GM19397 (cell line): Measurements from ENCODE around the gene TMEM225.
"Not testable (repeated sequence)": the region's sequence is repeated elsewhere in the genome, so short reads cannot be mapped to it uniquely, and the experiment has no call there.

Source experiments
- ATAC-seq: cut with Tn5 transposase; IDR thresholded peaks from one replicate; pipeline ENCODE4 v1.9.1; 2021; ENCODE audit warnings: mild to moderate bottlenecking, moderate library complexity; ENCODE audit not compliant: unreplicated experiment

Gene TMEM225

GRCh38 chr11:123885570-123885969 lies at the start of gene TMEM225:
TSS of gene TMEM225 (minus strand) at chr11:123885670. CDS start at chr11:123885425, 245 bp downstream.
- no peak for ATAC-seq

GRCh38 chr11:123924027-123924426 lies 38.6 kb upstream of the TMEM225 start:
- no peak for ATAC-seq

DNA sequence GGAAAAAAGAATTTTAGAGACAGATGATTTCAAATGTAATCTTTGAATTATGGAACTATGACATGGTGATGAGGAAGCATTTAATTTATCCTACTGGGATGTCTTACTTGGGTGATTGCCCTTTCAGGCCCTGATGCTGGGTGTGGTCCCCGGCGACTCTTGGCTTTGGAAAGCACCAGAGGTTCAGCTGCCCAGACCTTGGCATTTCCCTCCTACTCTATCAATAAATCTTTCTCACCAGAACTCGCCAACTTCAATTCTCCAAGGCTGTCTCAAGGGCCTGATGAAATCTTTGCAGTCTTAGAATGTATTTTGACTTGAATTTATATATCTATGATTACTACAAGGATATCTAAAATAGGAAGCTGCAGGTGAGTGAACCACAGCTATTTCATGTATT lies 35.5 kb upstream of the TMEM225 start:
- no peak for ATAC-seq

- ATAC-seq: no peak
Measured at GRCh38 chr11:123905826-123906225, 20.4 kb upstream of the TMEM225 start.

GRCh38 chr11:123904932-123905331 lies 19.5 kb upstream of the TMEM225 start:
- no peak for ATAC-seq

DNA sequence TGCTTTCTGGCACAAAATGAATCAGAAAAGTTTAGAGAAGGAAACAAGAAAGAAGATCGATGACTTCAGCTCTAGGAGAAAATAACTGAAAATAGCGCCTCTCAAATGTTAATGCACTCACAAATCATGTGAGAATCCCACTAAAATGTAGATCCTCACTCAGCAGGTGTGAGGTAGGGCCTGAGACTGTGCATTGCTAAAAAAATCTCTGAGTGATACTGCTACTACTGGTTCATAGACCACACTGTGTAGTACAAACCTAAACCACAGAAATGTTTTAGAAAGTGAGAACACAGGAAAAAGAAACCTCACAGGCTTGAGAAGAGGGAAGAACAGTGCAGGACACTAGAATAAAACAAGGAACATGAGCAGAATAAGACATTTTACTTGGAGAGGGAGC lies 18.5 kb upstream of the TMEM225 start:
- ATAC-seq: no peak

DNA sequence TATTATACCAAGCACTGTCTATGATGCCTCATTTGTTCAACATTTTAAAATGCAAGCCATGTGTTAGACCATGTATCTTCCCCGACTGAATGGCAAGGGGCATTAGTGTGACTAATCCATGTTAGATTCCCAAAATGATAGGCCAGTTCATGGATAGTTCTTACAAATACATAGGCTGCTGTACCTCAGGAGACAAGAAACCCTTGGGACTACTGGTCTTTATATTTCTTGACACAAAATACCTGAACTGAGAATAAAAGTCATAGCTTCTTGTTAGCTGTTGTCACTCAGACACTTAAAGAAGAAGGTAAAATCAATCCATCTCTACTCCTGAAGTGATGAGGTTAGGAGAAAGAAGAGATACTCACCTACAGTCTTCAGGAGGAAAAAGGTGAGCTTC lies 16.4 kb upstream of the TMEM225 start, which contains the start of gene OR8D4:
TSS of gene OR8D4 (plus strand) at position 301 of the 400 bp plus-strand sequence. CDS start 4,265 bp downstream, outside the sequence.
- no peak for ATAC-seq

GRCh38 chr11:123899792-123900191 lies 14.3 kb upstream of the TMEM225 start:
- ATAC-seq: no peak

GRCh38 chr11:123892031-123892430 lies 6.6 kb upstream of the TMEM225 start:
- ATAC-seq: no peak

DNA sequence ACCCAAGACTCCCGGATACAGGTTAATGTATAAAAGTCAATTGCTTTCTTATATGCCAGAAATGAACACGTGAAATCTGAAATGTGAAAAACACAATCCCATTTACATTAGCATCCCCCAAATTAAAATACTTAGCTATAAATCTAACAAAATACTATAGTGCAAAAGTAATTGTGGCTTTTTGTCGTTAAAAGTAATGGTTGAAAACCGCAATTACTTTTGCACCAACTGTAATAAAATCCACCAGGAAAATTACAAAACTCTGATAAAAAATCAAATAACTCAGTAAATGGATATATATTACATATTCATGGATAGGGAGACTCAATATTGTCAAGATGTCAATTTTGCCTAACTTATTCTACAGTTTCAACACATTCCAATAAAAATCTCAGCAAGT lies 4.6 kb downstream of the TMEM225 start:
- ATAC-seq: no peak

DNA sequence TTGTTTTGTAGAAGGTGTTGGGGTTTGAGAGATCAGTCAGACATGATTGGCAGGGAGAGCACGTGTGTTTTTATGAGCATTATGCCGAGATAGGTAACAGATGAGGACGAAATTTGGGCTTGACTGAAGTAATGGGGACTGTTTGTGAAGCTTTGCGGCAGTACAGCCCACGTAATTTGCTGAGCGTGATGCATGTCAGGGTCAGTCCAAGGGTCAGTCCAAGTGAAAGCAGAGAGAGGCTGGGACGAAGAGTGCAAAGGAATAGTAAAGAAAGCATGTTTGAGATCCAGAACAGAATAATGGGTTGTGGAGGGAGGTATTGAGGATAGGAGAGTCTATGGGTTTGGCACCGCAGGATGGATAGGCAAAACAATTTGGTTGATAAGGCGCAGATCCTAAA lies 17.7 kb downstream of the TMEM225 start:
- not testable (repeated sequence) for ATAC-seq

- ATAC-seq: not testable (repeated sequence)
Measured at GRCh38 chr11:123865293-123865692, 20.2 kb downstream of the TMEM225 start.

DNA sequence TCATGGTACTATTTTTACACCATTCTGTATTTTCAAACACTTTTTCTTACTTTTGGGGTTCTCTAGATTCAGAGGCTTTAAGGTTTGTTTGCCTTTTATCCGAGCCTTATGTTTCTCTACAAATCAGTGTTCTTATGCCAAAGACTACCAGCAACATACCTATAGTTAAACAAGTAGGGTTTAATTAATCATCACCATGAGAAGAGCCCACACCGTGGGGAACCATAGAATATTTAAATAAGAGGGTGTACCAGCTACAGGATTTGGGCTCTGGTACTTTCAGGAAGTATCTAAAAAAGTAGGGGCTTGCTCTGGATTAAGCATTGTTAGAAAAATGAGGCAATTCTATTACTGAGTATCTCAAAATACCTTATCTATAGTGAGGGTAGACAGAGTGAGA lies 25.7 kb downstream of the TMEM225 start:
- ATAC-seq: no peak

DNA sequence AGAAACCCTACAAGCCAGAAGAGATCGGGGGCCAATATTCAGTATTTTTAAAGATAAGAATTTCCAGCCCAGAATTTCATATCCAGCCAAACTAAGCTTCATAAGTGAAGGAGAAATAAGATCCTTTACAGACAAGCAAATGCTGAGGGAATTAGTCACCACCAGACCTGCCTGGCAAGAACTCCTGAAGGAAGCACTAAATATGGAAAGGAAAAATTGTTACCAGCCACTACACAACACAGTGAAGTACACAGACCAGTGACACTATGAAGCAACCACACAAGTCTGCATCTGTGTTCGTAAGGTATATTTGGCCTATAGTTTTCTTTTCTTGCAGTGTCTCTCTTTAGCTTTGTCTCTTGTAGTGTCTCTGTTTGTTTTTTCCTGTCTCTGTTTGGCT lies 29.0 kb downstream of the TMEM225 start:
- ATAC-seq: no peak

- no peak for ATAC-seq
Measured at GRCh38 chr11:123853038-123853437, 32.4 kb downstream of the TMEM225 start.

DNA sequence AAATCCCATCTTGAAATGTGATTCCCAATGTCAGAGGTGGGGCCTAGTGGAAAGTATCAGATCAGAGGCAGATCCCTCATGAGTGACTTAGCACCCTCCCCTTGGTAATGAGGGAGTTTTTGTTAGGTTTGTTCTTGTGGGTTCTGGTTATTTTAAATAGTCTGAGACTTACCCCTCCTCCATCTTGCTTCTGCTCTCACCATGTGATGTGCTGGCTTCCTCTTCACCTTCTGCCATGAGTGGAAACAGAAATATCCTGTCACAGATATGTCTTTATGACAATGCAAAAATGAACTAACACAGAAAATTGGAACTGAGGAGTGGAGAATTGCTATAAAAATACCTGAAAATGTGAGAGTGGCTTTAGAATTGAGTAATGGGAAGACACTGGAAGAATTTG lies 33.1 kb downstream of the TMEM225 start:
- ATAC-seq: no peak

DNA sequence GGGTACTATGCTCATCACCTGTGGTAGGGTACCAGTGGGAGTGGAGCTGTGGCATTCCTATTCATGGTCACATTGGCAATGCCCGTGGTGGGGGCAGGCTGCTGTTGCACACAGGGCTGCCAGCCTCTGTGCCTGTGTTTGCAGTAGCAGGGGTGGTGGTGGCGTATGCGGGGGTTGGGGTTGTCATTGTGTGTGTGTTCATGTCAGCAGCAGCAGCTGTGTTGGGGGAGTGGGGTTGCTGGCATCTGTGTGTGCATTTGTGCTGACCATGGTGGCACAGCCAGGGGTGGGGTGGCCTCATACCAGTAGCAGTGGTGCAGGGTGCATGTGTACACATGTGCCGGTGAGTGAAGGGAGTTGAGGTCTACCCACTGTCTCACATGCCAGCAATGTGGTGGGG lies 34.4 kb downstream of the TMEM225 start:
- ATAC-seq: no peak

DNA sequence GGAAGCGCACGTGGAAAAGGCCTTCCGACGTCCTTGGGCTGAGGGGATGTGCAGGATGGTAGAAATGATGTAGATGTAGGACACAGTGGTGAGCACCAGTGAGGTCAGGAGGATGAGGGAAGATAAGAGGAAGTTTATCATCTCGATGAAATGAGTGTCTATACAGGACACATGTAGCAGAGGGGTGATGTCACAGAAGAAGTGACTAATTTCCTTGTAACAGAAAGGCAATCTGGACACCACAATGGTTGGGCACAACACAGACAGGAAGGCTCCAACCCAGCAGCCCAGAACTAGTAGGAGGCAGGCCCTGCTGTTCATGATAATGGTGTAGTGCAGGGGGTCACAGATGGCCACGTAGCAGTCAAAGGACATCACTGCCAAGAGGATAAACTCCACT lies 44.3 kb downstream of the TMEM225 start:
- no peak for ATAC-seq

- ATAC-seq: no peak
Measured at GRCh38 chr11:123839131-123839530, 46.3 kb downstream of the TMEM225 start.

DNA sequence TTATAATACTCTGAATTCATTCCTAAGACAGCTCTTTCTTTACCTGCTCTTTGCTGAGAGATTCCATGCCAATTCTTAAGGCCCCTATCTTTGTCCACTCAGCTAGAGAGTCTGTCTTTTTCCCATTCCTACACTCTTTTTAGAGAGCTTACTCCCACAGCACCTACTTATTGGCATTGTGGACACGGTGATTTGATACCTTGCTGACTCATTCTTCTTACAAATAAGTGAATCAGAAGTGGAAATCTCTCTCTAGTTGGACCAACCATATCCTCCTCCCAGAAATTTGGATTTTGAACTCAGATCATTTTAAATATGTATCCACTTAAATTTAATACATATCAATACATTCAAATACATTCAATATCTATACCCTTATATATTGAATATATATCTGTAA lies 46.8 kb downstream of the TMEM225 start:
- no peak for ATAC-seq

DNA sequence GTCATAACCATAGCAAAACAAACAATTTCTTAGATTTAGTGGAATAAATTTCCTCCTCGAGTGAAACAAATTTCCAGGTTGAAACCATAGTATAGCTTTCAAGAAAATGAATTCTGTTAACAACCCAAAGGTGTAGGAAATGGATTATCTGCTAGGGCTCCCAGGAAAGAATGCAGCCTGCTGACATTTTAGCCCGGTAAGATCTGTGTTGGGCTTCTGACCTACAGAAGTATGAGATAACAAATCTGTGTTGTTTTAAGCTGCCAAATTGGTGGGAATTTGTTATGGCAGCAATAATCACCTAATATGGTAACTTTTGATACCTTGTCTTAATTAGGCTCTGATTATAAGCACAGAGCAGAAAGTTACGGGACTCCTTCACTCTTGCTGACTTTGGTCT lies 47.3 kb downstream of the TMEM225 start:
- ATAC-seq: no peak

DNA sequence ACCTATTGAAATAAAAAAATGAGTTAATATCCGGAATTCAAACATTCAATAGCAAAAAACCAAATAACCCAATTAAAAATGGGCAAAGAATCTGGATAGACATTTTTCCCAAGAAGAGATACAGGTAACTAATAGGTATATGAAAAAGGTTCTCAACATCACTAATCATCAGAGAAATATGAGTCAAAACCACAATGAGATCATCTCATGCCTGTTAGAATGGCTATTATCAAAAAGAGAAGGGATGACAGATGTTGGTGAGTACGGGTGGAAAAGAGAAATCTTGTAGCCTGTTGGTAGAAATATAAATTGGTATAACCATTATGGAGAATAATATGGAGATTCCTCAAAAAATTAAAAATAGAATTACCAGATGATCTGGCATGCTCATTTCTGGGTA lies 52.4 kb downstream of the TMEM225 start:
- ATAC-seq: no peak
